Measurements from ENCODE around the gene PRKN.

Gene PRKN

GRCh38 chr6:161676586-161676985 is 1051.0 kb downstream of the PRKN start:
- no peak for DNase-seq

- DNase-seq = no peak
Observed at GRCh38 chr6:161674930-161675682, 1052.5 kb downstream of the PRKN start.

- DNase-seq = no peak
Observed at GRCh38 chr6:161673026-161673425, 1054.5 kb downstream of the PRKN start.

DNA sequence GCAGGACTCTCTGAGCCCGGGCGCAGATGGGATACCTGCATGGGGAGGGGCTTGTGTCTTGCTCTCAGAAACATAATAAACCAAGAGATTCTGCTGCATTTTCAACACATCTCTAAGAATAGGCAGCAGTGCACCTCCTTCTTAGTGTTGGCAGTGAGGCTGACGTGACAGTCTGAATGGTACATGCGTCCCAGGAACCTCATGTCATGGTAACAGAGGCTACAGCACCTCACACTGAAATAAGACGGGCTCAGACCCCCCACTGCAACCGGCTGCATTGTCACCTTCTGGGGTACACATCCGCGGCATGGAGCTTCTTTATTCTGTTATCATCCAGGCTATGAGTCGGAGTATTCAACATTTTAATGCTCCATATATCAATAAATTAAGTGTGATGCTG is 1056.4 kb downstream of the PRKN start:
- no peak for DNase-seq

DNA sequence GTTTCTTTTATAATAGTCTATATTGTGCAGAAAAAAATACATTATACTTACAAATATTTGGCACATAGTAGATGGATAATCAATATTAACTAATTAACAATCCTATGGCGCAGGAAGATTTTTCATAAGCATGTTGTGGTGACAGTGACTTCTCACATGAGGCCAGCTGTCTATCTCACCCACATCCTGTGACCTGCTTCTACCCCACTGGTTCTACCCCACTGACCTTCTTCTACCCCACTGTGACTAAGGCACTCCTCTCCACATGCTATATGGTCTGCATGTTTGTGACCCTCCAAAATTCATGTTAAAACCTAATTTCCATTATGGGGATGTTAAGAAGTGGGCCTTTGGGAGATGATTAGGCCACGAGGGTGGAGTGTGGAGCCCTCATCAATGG is 1058.9 kb downstream of the PRKN start:
- no peak for DNase-seq

- no peak for DNase-seq
Observed at GRCh38 chr6:161667957-161668356, 1059.6 kb downstream of the PRKN start.

GRCh38 chr6:161663682-161664081 is 1063.9 kb downstream of the PRKN start:
- DNase-seq = no peak

DNA sequence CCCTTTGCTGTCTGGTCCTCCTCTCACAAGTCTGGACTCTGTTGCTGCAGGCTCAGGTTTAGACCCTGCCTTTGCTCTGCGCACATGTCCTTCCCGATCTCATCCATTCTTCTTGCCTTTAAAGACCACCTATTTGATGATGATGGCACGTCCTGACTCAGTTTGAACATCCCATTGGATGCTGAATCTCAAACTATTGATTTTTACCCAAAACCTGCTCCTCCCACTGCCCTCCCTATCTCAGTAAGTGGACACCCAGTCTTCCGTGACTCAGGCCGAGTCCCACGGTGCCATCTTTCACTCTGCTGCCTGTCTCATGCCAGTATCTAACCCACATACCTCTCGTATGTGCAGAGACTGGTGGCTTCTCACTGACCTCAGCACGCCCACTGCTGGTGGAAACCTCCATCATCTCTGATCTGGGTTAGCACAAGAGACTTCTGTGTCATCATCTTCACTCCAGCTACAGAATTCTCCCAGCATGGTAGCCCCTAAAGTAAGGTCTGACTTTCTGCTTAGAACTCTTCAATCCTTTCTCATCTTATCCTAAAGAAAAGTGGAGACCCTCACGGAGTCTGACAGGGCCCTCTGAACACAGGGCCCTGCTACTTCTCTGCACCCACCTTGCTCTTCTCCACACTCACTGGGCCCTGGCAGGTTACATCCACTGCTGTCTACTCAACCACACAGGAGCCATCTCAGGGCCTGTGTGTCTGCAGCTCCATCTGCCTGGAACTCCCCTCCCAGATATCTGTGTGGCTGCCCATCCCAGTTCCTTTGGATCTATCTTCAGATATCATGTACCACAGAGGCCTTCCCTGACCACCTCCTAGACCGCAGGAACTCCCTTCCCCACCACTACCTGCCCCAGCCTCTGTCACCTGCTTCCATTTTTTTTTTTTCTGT is 1066.6 kb downstream of the PRKN start:
- DNase-seq = no peak

GRCh38 chr6:161658211-161658610 is 1069.4 kb downstream of the PRKN start:
- DNase-seq = no peak

DNA sequence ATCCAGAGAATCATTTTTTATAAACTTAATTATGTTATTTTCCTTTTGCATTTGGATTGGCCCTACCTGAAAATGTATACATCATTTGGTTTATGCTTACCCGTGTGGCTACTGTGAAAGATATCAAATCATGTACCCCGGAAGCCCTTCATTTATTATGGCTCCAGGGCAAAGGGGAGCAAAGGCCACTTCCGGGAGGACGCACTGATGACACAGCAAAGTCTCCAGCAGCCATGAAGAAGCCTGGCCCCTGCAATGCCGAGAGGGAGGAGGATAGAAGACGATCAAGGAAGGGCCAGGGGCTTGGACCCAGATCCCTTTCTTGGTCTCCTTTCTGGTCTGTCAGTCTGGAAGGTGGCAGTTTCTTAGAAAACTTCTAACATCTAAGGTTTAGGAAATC is 1073.4 kb downstream of the PRKN start:
- no peak for DNase-seq

DNA sequence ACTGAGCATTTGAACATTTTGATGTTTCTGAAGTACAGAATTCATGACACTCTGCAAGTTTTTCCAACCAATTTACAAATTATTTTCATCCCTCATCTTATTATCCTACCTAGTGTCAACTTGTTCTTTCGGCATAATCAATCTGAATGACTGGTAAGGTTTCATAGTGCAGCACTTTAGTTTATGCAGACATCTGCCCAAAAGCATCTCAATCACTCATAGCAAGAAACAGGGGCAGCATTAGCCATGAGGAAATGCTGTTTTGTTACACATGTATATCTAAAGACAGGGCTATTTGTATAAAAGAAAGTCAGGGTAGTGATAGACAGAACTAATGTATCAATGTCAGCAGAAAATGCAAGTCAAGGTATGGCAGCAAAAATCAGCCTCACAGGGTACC is 1075.6 kb downstream of the PRKN start:
- no peak for DNase-seq

DNA sequence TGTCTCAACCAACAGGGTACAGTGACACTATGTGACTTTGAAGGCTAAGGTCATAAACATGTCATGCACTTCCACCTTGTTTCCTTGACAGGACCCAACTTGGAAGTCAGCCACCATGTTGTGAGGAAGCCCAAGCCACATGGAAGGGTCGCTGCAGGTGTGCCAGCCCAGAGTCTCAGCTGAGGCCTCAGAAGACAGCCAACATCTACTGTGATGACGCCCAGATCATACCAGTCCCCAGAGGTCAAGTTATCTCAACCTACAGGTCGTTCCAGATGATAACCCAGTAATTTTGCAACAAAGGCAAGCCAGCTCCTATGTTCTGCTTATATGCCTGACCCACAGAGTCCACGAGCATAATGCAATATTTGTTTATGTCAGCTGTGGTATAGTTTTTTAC is 1077.7 kb downstream of the PRKN start:
- DNase-seq = no peak

GRCh38 chr6:161649068-161649467 is 1078.5 kb downstream of the PRKN start:
- no peak for DNase-seq

DNA sequence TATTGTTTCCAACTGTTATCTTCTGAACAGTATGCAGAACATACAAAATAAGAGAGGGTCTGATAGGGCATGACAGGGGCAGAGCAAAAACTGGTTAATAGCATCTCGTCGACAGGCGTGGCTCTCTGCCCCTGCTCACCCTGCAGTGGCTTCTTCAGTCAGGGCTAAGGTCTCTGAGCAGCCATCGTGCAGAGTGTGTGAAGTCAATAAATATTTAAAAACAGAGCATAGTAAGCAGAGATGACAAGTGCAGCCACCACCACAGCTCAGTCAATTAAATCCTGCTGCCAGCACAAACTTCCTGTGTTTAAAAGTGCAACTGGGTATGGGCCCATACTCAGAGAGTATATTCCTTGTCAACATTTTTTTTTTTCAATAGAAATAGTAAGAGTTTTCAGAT is 1080.3 kb downstream of the PRKN start:
- DNase-seq = no peak

- DNase-seq = no peak
Observed at GRCh38 chr6:161644521-161644920, 1083.0 kb downstream of the PRKN start.

DNA sequence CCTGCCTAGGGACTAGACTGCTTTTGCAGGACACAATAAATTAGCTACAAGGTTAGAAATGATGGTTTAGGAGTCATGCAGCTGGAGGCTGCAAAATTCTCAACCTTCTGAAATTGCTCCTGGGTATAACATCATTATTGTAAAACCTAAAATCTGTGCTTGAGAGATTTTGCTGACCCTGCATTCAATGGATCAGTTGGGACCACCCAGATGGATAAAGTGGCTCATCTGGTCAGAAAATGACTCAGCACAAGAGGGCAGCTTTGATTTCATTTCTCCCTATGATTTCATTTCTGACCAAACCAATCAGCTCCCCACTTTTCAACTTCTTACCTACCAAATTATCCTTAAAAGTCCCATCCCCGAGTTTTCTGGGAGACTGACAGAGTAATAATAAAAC is 1086.4 kb downstream of the PRKN start:
- DNase-seq = no peak

DNA sequence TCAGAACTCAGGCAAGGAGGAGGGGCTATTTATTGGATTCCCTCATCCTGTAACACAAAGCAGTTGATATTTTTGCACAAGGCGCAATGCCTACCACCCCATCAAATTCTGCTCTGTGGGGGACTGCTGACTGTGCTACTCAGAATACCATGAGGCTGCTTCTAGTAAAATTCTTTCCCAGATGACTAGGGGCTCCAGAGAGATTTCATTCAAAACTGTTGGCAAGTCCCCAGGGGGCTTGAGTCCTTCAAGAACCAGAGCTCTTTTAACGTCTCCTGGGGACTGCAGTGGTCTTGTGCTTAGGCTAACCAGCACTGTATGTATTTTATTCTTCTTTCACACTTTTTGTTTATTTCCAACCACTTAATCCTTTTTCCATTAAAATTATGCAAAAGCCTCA is 1087.8 kb downstream of the PRKN start:
- no peak for DNase-seq

- no peak for DNase-seq
Observed at GRCh38 chr6:161637658-161638057, 1089.9 kb downstream of the PRKN start.

DNA sequence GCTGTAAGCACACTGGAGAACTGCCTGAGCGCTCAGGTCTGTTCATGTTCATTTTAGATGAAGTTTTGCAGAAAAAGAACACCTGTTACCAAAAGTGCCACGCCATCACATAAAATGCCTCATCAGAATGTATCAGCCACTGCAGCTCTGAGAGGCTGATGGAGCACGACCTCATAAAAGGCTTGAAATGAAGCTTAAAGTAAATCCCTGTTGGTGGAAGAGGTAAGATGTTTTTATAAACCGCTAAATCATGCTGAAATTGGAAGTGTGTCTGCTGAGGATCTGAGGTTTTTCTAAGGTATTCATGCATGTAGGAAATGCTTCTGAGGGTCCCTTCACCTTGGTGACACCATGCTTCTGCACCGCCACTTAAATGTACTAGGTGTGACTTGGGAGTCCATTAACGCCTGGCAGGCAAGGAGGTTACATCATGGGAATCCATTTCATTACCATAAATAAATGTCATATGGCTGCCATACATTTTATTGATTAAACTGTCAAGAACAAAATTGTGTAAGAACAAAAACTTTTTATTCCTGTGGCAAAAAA is 1090.6 kb downstream of the PRKN start:
- no peak for DNase-seq

DNA sequence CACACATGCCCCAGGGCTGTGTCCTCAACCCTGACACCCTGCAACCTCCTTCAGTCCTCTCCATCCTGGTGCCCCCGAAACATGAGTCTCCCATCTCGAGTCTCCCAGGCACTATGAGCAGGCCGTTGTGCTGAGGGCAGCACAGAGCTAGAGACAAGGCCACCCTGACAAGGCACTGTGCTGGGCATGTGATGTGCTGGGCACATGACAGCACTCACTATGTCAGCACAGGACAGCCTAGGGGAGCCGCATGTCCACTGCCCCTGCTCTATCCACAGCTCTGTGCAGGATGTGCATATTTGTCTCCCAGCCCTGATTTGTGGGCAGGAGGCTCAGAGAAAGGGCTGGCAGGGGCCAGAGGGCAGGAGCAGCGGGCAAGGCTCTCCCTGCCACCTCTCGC is 1091.6 kb downstream of the PRKN start:
- DNase-seq = no peak

DNA sequence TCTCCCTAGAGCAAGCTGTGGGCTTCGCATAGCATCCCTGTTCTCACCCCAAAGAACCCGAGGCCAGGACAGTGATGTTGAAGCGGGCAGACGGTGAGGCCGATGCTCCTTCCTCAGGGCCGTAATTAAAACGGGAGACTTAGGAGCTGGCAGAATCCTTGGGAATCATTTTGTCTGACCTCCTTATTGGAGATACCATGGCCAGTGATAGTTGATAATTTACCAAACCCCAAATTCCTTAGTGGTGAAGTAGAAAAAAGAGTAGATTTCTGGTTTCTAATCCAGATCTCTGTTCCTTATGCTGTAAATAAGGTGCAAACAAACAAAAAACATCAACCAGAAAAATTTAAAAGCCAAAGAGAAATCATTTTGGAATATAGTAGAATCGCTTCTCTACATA is 1092.7 kb downstream of the PRKN start:
- no peak for DNase-seq

GRCh38 chr6:161631676-161632194 is 1095.8 kb downstream of the PRKN start:
- no peak for DNase-seq

- DNase-seq = no peak
Observed at GRCh38 chr6:161630674-161631073, 1096.9 kb downstream of the PRKN start.

All from stimulated activated CD4-positive, alpha-beta T cell treated with anti-CD3 and anti-CD28 coated beads, Interleukin-4, amount 100 ng/mL, for 24 hours (primary cell).